ENCODE data around the gene PCSK9.

GRCh38 chr1:55043726-55044125, 4.4 kb downstream of the PCSK9 start:
- no peak for TF ChIP-seq SREBF2 (IDR thresholded peaks at IDR 0.05)
- no peak for TF ChIP-seq CTCF (IDR thresholded peaks at IDR 0.05)
- TF ChIP-seq HOXA7 (CRISPR knock-in tag; IDR thresholded peaks at IDR 0.05): no peak
- no peak for TF ChIP-seq MAFK (IDR thresholded peaks at IDR 0.05; ENCODE audit: partially characterized antibody)

Measured in A549 (cell line).